Keratinocyte (primary cell): ENCODE data around the gene CRB2. TPM values are rescaled to one million over a fixed set of nuclear protein-coding genes. Genes with fewer than 3 reads are reported as not detected.

Experiments
- DNase-seq: peaks from one replicate; pipeline ENCODE4 v3.0.0-alpha.2; 2011; ENCODE audit warnings: low read depth, missing footprints, low spot score
- FAIRE-seq: peaks from 2 replicates; lab custom pipeline; 2011; peaks lifted over from hg19 to GRCh38; lab: Jason Lieb, UNC
- H2AFZ ChIP-seq: 2 replicates; pipeline ENCODE4 v1.6.0; 2012; ENCODE audit warnings: low read length, control low read depth, inconsistent platforms; ENCODE audit not compliant: control insufficient read depth
- H3K27ac ChIP-seq: 2 replicates; pipeline ENCODE4 v1.5.1; 2011; ENCODE audit warnings: low read length; ENCODE audit not compliant: control insufficient read depth, insufficient read depth
- H3K27me3 ChIP-seq: 3 replicates; pipeline ENCODE4 v1.6.0; 2011; ENCODE audit warnings: low read length; ENCODE audit not compliant: control insufficient read depth, insufficient read depth; ENCODE audit errors: extremely low read depth
- H3K36me3 ChIP-seq, 2 experiments: 2 replicates in 1 of 2; 3 replicates in 1 of 2; pipeline ENCODE4 v1.5.1; 2011; ENCODE audit warnings: low read length in 2 of 2, mild to moderate bottlenecking in 1 of 2; ENCODE audit not compliant: control insufficient read depth in 2 of 2, insufficient read depth in 2 of 2; ENCODE audit errors: extremely low read depth in 1 of 2
- H3K4me1 ChIP-seq: 3 replicates; pipeline ENCODE4 v1.5.1; 2011; ENCODE audit warnings: low read length; ENCODE audit not compliant: control insufficient read depth, insufficient read depth; ENCODE audit errors: extremely low read depth
- H3K4me2 ChIP-seq: 3 replicates; pipeline ENCODE4 v1.6.0; 2011; ENCODE audit warnings: low read depth, low read length; ENCODE audit not compliant: control insufficient read depth, insufficient read depth; ENCODE audit errors: extremely low read depth
- H3K4me3 ChIP-seq, 3 experiments: fragments of 200-600 bp in 1 of 3; sonication (generic) in 1 of 3; 2 replicates in 2 of 3; 3 replicates in 1 of 3; pipeline ENCODE4 v1.5.1; 2011 to 2016; ENCODE audit warnings: low read length in 3 of 3, mild to moderate bottlenecking in 3 of 3, control low read depth in 2 of 3, inconsistent platforms in 1 of 3, low read depth in 1 of 3, mixed read lengths in 1 of 3, mixed run types in 1 of 3, moderate library complexity in 1 of 3; ENCODE audit not compliant: control insufficient read depth in 2 of 3, insufficient read depth in 2 of 3; ENCODE audit errors: extremely low read depth in 1 of 3
- H3K79me2 ChIP-seq: 2 replicates; pipeline ENCODE4 v1.6.0; 2012; ENCODE audit warnings: low read length; ENCODE audit not compliant: control insufficient read depth, insufficient read depth
- H3K9ac ChIP-seq: 3 replicates; pipeline ENCODE4 v1.6.0; 2011; ENCODE audit warnings: low read length; ENCODE audit not compliant: control insufficient read depth, insufficient read depth; ENCODE audit errors: extremely low read depth
- H3K9me1 ChIP-seq: 3 replicates; pipeline ENCODE4 v1.6.0; 2011; ENCODE audit warnings: low read length; ENCODE audit not compliant: control insufficient read depth, insufficient read depth; ENCODE audit errors: extremely low read depth
- H3K9me3 ChIP-seq: 2 replicates; pipeline ENCODE4 v1.5.1; 2012; ENCODE audit warnings: low read depth, low read length; ENCODE audit not compliant: control insufficient read depth
- H4K20me1 ChIP-seq: 3 replicates; pipeline ENCODE4 v1.6.0; 2011; ENCODE audit warnings: low read length; ENCODE audit not compliant: control insufficient read depth, insufficient read depth; ENCODE audit errors: extremely low read depth
- EZH2 ChIP-seq: IDR thresholded peaks from one replicate; pipeline ENCODE4 v1.6.1; 2012; ENCODE audit warnings: inconsistent platforms, mild to moderate bottlenecking, low read length, moderate library complexity
- dilution Hi-C: fragments of 300-500 bp; cut with MboI; formaldehyde crosslinking; loops from one replicate; pipeline ENCODE4 v1.7.0; 2020; ENCODE audit warnings: low sequenced_read_pairs; ENCODE audit not compliant: extremely low pct_ligation_motif_present
- polyA plus RNA-seq, 5 experiments: library from polyadenylated mRNA; depleted of rRNA in 3 of 5; stranded (reverse) in 3 of 5; stranded (forward) in 1 of 5; unstranded in 1 of 5; fragments of >200 nt; gene quantifications; 1 replicate in 1 of 5; 2 replicates in 3 of 5; 3 replicates in 1 of 5; pipeline versions ENCODE4 v1.2.1 to v1.2.3, GENCODE V29; 2011 to 2012; ENCODE audit warnings: missing spikeins in 2 of 5, low read depth in 1 of 5, low replicate concordance in 1 of 5
- TF ChIP-seq, protein P1 (sequence below), 3 experiments: IDR thresholded peaks in 1 of 3; conservative IDR thresholded peaks in 1 of 3; optimal IDR thresholded peaks in 1 of 3; 2 replicates in 2 of 3; 3 replicates in 1 of 3; pipeline versions ENCODE3 to v1.5.1; 2011; ENCODE audit warnings: low read length in 3 of 3, mild to moderate bottlenecking in 3 of 3, moderate library complexity in 2 of 3, control low read depth in 1 of 3, inconsistent platforms in 1 of 3; ENCODE audit not compliant: insufficient read depth in 2 of 3; ENCODE audit errors: extremely low read depth in 1 of 3

Gene CRB2
- polyA plus RNA-seq, 1 donor (not counting 4 experiments of a cell fraction or from before 2014, with no cell fraction given) = not detected

GRCh38 chr9:123373447-123373923 lies 17.5 kb downstream of the CRB2 start:
- Histone ChIP-seq H2AFZ (no peak overlapping the region), H3K79me2 (no peaks in the 10 kb centered on the region), H3K27me3 (peaks cover 68% of the 10 kb centered on the region), H3K9me1 (no peaks in the 10 kb centered on the region), H4K20me1 (no peaks in the 10 kb centered on the region), H3K9me3 (no peaks in the 10 kb centered on the region), H3K4me1 (no peaks in the 10 kb centered on the region), H3K36me3 (no peaks in the 10 kb centered on the region), H3K27ac (no peak overlapping the region), H3K4me3 (no peak overlapping the region), H3K4me2 (no peak overlapping the region), H3K9ac (no peak overlapping the region)
- DNase-seq = no peak
- FAIRE-seq = no peak
- dilution Hi-C loops = no loop called here
- TF ChIP-seq EZH2 = no peak
- TF ChIP-seq, protein P1, sequence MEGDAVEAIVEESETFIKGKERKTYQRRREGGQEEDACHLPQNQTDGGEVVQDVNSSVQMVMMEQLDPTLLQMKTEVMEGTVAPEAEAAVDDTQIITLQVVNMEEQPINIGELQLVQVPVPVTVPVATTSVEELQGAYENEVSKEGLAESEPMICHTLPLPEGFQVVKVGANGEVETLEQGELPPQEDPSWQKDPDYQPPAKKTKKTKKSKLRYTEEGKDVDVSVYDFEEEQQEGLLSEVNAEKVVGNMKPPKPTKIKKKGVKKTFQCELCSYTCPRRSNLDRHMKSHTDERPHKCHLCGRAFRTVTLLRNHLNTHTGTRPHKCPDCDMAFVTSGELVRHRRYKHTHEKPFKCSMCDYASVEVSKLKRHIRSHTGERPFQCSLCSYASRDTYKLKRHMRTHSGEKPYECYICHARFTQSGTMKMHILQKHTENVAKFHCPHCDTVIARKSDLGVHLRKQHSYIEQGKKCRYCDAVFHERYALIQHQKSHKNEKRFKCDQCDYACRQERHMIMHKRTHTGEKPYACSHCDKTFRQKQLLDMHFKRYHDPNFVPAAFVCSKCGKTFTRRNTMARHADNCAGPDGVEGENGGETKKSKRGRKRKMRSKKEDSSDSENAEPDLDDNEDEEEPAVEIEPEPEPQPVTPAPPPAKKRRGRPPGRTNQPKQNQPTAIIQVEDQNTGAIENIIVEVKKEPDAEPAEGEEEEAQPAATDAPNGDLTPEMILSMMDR (optimal IDR thresholded peaks at IDR 0.05 in 1 of 3, IDR thresholded peaks at IDR 0.05 in 1 of 3, conservative IDR thresholded peaks at IDR 0.05 in 1 of 3; ENCODE audit: extremely low read depth in 1 of 3, insufficient read depth in 2 of 3, low read length in 3 of 3) = no peak

GRCh38 chr9:123373946-123374345 lies 17.9 kb downstream of the CRB2 start:
- no peaks in the 10 kb centered on the region for H4K20me1 ChIP-seq
- H3K27me3 ChIP-seq = peaks cover 65% of the 10 kb centered on the region
- H3K9me1 ChIP-seq = no peaks in the 10 kb centered on the region
- dilution Hi-C loops = no loop called here
- TF ChIP-seq, protein P1 (optimal IDR thresholded peaks at IDR 0.05 in 1 of 3, IDR thresholded peaks at IDR 0.05 in 1 of 3, conservative IDR thresholded peaks at IDR 0.05 in 1 of 3; ENCODE audit: extremely low read depth in 1 of 3, insufficient read depth in 2 of 3, low read length in 3 of 3) = no peak
- TF ChIP-seq EZH2 = no peak
- no peaks in the 10 kb centered on the region for H3K36me3 ChIP-seq
- H3K79me2 ChIP-seq = no peaks in the 10 kb centered on the region
- no peak overlapping the region for H3K4me2 ChIP-seq
- no peak for DNase-seq
- FAIRE-seq = no peak
- H2AFZ ChIP-seq = no peak overlapping the region
- no peaks in the 10 kb centered on the region for H3K9me3 ChIP-seq
- no peak overlapping the region for H3K4me3 ChIP-seq
- no peaks in the 10 kb centered on the region for H3K4me1 ChIP-seq
- no peak overlapping the region for H3K9ac ChIP-seq
- H3K27ac ChIP-seq = no peak overlapping the region
